ENCODE measurements around the gene IGFBP6. TPM values are rescaled to one million over a fixed set of nuclear protein-coding genes. Genes with fewer than 3 reads are reported as not detected.

Gene IGFBP6
- total RNA-seq, 1 experiment from 2014 or later: 4.2 TPM

- H3K27me3 Mint-ChIP-seq (ENCODE audit: low read depth): peaks cover 64% of the 10 kb centered on the region
- no peaks in the 10 kb centered on the region for H3K4me1 Mint-ChIP-seq
- Histone ChIP-seq H2BK20ac (ENCODE audit: low read depth, low read length, poor library complexity, severe bottlenecking) (no peak overlapping the region), H3K79me1 (ENCODE audit: insufficient read depth, low read depth, low read length, poor library complexity, severe bottlenecking) (no peaks in the 10 kb centered on the region), H2AFZ (ENCODE audit: low read length) (no peak overlapping the region), H4K8ac (replicated peaks; ENCODE audit: insufficient read length, low read depth, low read length) (no peak overlapping the region), H4K91ac (ENCODE audit: insufficient read length, low read depth, low read length) (no peak overlapping the region), H3K9me3 (ENCODE audit: control insufficient read depth, low read depth, low read length) (no peaks in the 10 kb centered on the region), H3T11ph (ENCODE audit: low read length) (no peak overlapping the region), H3K23me2 (ENCODE audit: insufficient read length, low read depth, low read length, poor library complexity, severe bottlenecking) (no peaks in the 10 kb centered on the region), H3K4me1 (ENCODE audit: insufficient read depth, low read length) (no peaks in the 10 kb centered on the region), H4K5ac (ENCODE audit: insufficient read length, low read depth, low read length) (no peak overlapping the region), H2BK5ac (ENCODE audit: insufficient read length, low read length) (no peak overlapping the region), H2BK120ac (ENCODE audit: low read depth, low read length, poor library complexity, severe bottlenecking) (no peak overlapping the region), H3K4me2 (ENCODE audit: insufficient read depth, insufficient read length, low read length) (no peak overlapping the region), H3K23ac (ENCODE audit: insufficient read length, low read depth, low read length) (no peak overlapping the region), H2AK5ac (ENCODE audit: insufficient read length, low read length) (no peak overlapping the region), H3K14ac (ENCODE audit: insufficient read depth, low read length) (no peak overlapping the region), H4K20me1 (ENCODE audit: control insufficient read depth, insufficient read depth, insufficient read length) (no peaks in the 10 kb centered on the region), H3K79me2 (ENCODE audit: insufficient read depth, low read length) (no peaks in the 10 kb centered on the region), H3K27me3 (ENCODE audit: insufficient read depth, low read length) (no peaks in the 10 kb centered on the region), H2BK12ac (ENCODE audit: insufficient read length, low read depth, low read length) (no peak overlapping the region), H3K4ac (ENCODE audit: low read depth, low read length) (no peak overlapping the region), H2BK15ac (ENCODE audit: low read depth, low read length) (no peak overlapping the region), H3K27ac (ENCODE audit: insufficient read length, low read depth, low read length) (no peak overlapping the region), H3K56ac (ENCODE audit: insufficient read length, low read depth, low read length) (no peak overlapping the region), H3K9ac (ENCODE audit: extremely low read depth, insufficient read length, low read length) (no peak overlapping the region), H3K18ac (ENCODE audit: insufficient read length, low read depth, low read length) (no peak overlapping the region)
- H3K4me3 Mint-ChIP-seq: no peak overlapping the region
- no peak overlapping the region for H3K27ac Mint-ChIP-seq
- TF ChIP-seq CTCF (conservative IDR thresholded peaks at IDR 0.05): no peak
- no peaks in the 10 kb centered on the region for H3K36me3 Mint-ChIP-seq (ENCODE audit: insufficient read depth in 1 of 3, low read depth in 3 of 3)
- peaks cover 0 to 4% of the 10 kb centered on the region in 2 experiments; a peak in 1 of 5 replicates for H3K9me3 Mint-ChIP-seq
- no peak for DNase-seq
These were observed 26.9 kb downstream of the IGFBP6 start for GRCh38 chr12:53124352-53124723.
